ENCODE data around the gene DSG4.

Gene DSG4

GRCh38 chr18:31409276-31409675, 32.7 kb downstream of the DSG4 start:
- DNase-seq = no peak

- no peak for DNase-seq
Observed at GRCh38 chr18:31410716-31411483, 34.3 kb downstream of the DSG4 start.

GRCh38 chr18:31413137-31413536, 36.6 kb downstream of the DSG4 start:
- DNase-seq = no peak

GRCh38 chr18:31417850-31418249, 41.3 kb downstream of the DSG4 start:
- DNase-seq = no peak

- no peak for DNase-seq
Observed at GRCh38 chr18:31419457-31419932, 42.9 kb downstream of the DSG4 start.

GRCh38 chr18:31420032-31420431, 43.5 kb downstream of the DSG4 start:
- no peak for DNase-seq

GRCh38 chr18:31420524-31420923, 43.9 kb downstream of the DSG4 start:
- DNase-seq = no peak

- DNase-seq = no peak
Observed at GRCh38 chr18:31424383-31424988, 47.9 kb downstream of the DSG4 start.

GRCh38 chr18:31426021-31426420, 49.4 kb downstream of the DSG4 start:
- no peak for DNase-seq

- DNase-seq = no peak
Observed at GRCh38 chr18:31426871-31427406, 50.4 kb downstream of the DSG4 start.

- DNase-seq = no peak
Observed at GRCh38 chr18:31428211-31428610, 51.6 kb downstream of the DSG4 start.

GRCh38 chr18:31429623-31430022, 53.0 kb downstream of the DSG4 start:
- no peak for DNase-seq

GRCh38 chr18:31430072-31430471, 53.5 kb downstream of the DSG4 start:
- no peak for DNase-seq

GRCh38 chr18:31430554-31430953, 54.0 kb downstream of the DSG4 start:
- DNase-seq = no peak

- DNase-seq = no peak
Observed at GRCh38 chr18:31432316-31432715, 55.7 kb downstream of the DSG4 start.

GRCh38 chr18:31436825-31437224, 60.2 kb downstream of the DSG4 start:
- DNase-seq = no peak

GRCh38 chr18:31438402-31438801, 61.8 kb downstream of the DSG4 start:
- no peak for DNase-seq

- DNase-seq = no peak
Observed at GRCh38 chr18:31439807-31440325, 63.3 kb downstream of the DSG4 start.

- no peak for DNase-seq
Observed at GRCh38 chr18:31440787-31441186, 64.2 kb downstream of the DSG4 start.

GRCh38 chr18:31441493-31441892, 64.9 kb downstream of the DSG4 start:
- DNase-seq = no peak

GRCh38 chr18:31444142-31444541, 67.6 kb downstream of the DSG4 start:
- no peak for DNase-seq

GRCh38 chr18:31445908-31446307, 69.3 kb downstream of the DSG4 start:
- DNase-seq = no peak

GRCh38 chr18:31446854-31447253, 70.3 kb downstream of the DSG4 start:
- no peak for DNase-seq
